LoVo (cell line): ENCODE results near the gene CANT1.
"Not testable (repeated sequence)": the region's sequence is repeated elsewhere in the genome, so short reads cannot be mapped to it uniquely, and the experiment has no call there.

Source experiments
- DNase-seq: peaks from one replicate; pipeline ENCODE4 v3.0.0-alpha.2; 2016; ENCODE audit warnings: low spot score

CANT1 gene

DNA sequence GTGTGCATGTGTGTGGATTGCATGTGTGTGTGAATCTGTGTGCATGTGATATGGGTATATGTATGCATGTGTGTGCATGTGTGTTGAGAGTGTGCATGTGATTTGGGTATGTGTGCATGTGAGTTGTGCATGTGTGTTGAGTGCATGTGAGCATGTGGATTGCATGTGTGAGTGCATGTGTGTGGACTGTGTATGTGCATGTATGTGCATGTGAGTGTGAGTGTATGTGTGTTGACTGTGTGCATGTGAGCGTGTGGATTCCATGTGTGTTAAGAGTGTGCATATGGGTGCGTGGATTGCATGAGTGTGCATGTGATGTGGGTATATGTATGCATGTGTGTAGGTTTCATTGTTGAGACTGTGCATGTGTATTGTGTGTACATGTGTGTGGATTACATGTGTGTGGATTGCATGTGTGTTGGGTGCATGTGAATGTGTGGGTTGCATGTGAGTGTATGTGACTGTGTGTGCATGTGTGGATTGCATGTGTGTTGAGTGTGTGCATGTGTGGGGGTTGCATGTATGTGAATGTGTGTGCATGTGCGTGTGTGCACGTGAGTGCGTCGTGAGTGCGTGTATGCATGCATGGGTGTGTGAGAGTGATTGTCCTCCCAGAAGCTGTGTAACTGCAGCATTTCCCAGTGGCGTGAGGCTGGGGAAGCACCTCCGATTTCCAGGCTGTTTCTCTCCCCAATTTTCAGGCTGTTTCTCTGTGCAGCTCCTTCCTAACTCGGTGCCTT is 33.8 kb upstream of the CANT1 start:
- no peak for DNase-seq

DNA sequence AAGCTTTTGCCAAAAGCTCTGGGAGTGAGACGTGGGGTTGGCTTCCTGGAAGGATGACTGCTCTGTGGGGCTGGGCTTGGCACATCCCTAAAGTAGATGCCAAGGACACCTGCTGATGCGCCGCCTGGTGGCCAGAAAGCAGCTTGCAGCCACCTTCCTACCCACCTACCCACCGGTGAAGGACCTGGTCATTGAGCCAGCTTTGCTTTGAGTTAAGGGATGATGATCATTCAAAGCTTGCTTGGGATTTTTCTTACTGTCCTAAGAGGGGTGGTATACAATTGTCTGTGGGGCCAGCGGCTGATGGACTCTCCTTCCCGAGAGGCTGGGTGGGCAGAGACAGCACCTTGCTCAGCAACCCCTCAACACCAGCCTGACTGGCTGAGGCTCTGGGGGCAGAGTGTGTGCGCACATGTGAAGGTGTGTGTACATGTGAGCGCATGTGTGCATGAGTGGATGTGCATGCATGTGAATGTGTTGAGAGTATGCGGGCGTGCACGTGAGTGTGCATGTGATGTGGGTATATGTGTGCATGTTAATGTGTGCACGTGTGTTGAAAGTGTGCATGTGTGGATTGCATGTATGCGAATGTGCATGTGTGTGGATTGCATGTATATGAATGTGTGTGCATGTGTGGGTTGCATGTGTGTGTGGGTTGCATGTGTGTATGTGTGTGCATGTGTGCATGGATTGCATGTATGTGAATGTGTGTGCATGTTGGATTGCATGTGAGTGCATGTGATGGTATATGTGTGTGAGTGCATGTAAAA is 33.0 kb upstream of the CANT1 start:
- DNase-seq, result peak; percentile 79

DNA sequence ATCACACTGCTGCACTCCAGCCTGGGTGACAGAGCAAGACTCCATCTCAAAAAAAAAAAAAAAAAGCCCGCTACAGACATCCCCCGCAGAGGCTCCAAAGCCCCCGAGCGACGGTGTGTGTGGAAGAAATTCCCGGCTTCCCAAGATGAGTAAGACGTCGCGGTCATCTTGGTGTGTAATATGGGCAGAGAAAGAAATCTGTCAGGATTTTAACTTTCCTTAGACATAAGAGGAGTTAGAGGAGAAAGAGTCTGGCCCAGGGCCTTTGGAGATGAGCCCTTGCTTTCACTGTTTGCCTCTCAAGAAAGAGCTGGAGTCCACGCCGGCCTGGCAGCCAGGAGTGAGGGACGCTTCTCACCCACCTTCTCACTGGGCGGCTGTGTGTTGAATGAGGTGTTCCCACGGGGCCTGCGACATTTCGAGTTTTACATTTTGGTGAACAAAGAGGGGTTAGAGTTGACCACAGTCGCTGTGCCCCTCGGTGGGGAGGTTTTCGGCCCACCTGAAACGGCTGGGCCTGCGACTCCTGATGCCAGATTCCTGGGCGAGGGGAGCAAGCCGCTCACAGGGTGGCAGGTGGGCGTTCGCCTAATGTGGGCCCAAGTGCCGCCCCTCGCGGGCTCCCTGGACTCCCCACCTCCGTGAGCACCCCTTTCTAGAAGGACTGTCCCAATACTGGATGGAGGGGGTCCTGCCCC is 32.3 kb upstream of the CANT1 start:
- DNase-seq, result no peak

DNA sequence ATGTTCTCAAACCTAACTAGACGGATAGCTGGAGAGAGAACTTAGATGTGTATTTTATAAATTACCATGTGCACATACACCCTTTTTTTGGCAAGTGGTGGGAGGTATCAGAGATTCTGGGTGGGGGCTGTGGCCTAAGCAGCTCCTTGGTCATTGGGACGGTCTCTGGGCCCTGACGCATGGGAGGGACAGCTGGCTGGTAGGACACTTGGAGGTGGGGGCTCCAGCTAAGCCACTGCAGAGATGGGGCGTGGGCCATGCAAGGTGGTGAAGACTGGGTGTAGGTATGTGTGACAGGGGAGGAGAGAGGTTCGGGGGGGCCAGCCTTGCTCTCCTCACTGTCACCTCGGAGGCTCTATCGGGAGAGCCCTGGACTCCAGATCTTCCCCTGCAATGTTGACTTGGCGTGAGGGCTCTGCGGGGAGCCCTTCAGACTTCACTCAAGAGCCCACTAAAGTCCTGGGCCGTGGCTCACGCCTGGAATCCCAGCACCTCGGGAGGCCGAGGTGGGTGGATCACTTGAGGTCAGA is 31.5 kb upstream of the CANT1 start:
- no peak for DNase-seq

DNA sequence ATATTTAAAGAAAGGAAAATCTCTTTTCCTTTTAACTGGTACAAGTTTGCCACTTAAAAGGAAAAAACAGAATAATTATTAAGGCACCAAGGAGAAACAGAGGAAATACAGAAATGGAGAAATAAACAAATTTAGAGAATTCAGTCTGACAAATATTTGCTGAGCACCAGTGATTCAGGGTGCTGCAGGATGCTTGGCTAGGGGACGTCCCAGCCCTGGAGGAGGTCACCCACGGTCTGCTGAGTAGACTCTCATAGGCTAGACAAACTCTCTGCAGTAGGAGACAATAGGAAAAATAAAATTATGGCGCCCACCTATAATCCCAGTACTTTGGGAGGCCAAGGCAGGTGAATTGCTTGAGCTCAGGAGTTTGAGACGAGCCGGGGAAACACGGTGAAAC is 30.3 kb upstream of the CANT1 start:
- no peak for DNase-seq

DNA sequence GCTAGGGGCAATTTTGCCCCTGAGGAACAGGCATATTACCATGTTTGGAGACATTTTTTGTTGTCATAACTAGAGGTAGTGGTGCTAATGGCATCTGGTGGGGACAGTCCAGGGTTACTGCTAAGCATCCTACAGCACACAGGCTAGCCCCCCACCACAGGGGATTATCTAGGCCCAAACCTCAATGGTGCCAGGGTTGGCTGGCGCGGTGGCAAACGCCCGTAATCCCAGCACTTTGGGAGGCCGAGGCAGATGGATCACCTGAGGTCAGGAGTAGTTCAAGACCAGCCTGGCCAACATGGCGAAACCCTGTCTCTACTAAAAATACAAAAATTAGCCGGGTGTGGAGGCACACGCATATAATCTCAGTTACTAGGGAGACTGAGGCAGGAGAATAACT is 29.6 kb upstream of the CANT1 start:
- DNase-seq, result no peak

DNA sequence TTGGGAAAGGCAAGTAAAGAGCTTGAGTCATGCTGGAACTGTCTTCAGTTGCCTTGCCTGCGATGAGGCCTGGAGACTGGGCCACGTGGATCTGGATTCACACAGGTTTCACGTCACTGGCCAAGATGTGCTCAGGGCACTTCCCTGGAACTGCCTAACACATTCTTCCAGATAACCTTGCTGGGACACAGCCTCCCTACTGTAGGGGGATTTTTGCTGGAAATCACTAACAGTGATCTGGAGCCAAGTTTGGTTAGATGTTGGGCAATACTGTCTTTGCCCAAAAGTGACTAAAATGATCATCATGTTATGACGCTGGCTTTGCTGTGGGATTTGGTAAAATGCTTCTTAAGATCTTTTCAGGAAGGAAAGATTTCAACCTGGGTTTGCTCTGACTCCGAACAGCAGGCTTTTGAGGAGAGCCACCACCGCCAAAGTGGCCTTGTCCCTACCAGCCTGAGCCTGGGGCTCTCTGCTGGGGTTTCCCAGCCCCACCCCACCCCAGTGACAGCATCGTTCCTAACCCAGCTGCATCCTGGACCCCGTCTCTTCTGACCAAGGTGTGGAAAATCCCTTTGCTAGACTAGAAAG is 29.1 kb upstream of the CANT1 start:
- DNase-seq, result no peak

DNA sequence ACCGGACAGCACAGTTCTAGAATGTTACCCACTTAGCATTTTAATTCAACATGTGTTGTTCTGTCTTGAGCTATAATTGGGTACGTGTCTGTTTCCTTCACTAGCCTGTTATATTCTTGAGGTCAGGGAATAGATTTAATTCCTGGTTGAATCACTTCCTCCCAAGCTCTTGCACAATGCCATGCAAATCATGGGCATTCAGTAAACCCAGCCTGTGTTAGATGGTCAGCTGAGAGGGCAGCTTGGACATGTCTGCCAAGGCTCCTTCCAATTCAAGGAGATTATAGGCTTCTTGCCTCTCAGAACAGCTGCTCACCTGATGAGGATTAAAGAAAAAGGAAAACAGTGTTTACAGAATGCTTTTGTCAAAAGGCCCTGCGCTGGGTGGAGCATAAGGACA is 27.0 kb upstream of the CANT1 start:
- peak; percentile 42 for DNase-seq

DNA sequence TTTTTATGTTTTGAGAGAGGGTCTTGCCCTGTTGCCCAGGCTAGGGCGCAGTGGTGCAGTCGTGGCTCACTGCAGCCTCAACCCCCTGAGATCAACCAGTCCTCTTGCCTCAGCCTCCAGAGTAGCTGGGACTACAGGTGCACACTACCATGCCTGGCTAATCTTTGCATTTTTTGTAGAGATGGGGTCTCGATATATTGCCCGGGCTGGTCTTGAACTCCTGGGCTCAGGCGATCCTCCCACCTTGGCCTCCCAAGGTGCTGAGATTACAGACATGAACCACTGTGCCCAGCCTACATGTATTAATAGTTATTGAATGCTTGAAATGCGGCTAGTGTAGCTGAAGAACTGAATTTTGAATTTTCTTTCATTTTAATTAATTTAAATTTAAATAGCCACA is 26.6 kb upstream of the CANT1 start:
- DNase-seq, result no peak

DNA sequence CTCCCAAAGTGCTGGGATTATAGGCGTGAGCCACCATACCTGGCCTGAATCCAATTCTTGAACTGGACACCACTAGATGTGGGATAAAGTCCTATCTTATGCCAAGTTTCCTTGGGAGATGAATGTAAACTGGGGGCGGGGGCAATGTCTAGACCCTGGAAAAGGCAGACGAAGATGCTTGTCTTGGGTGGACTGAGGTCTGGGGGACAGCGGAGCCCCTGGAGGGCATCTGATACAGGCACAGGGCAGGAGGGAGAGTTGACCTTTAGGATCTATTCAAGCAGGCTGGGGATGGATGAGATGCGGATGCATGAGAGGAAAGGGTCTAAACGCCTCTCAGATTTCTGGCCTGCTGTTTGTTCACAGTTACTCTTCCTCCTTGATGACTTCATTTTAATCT is 26.1 kb upstream of the CANT1 start:
- no peak for DNase-seq

DNA sequence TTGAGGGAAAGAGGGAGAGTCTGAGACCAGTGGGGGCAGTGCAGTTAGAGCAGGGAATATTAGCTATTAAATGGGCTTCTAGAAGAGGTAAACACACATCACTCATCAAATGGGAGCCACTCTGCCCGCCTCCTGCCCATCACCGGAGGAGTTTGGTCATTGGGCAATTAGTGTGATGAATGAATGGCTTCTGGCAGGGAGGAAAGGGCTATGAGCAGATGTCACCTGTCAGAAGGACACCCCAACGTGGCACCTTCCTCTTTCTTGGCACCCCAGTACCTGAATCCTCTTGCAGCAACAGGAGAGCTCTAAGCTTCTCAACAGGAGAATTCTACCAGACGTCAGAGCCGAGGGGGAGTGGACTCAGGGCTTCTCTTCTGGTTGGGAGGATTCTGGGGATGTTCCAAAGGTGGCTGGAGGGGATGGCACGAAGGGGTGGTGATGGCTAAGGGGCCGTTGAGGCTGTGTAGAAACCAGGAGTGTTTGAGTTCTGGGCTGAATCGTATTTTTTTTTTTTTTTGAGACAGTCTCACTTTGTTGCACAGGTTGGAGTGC is 25.4 kb upstream of the CANT1 start:
- DNase-seq, result no peak

DNA sequence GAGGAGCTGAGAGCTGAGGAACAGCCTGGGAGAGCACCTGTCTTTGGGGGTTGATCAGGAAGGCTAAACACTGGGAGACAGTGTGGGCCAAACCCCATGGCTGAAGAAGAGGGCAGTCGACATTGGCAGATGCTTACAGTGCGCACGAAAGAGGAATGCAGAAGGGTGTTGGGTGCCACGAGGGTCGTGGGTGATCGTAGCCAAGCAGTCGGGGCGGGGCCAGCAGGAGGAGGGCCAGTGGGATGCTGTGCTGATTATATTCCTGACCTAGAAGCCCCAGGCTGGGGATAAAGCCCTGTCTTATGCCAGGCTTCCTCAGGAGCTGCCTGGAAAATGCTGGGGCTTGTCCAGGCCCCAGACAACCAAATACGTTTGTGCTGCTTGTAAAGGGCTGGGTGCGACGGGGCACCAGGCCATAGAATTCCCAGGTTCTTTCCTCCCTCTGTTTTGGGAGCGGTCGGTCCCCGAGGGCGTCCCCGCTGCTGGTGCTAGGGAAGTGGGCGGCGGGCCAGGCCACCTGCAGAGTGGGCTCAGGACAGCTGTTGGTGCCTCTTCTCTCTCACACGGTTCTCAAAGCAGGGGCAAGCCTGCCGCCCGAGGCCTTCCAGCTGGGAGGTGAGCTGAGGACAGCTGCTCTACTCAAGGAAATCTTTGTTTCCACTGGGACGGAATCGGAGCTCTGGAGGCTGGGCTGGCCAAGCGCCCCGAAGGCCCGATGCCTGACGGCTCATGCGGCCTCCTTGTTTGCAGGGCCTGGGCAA is 24.4 kb upstream of the CANT1 start:
- DNase-seq, result no peak

DNA sequence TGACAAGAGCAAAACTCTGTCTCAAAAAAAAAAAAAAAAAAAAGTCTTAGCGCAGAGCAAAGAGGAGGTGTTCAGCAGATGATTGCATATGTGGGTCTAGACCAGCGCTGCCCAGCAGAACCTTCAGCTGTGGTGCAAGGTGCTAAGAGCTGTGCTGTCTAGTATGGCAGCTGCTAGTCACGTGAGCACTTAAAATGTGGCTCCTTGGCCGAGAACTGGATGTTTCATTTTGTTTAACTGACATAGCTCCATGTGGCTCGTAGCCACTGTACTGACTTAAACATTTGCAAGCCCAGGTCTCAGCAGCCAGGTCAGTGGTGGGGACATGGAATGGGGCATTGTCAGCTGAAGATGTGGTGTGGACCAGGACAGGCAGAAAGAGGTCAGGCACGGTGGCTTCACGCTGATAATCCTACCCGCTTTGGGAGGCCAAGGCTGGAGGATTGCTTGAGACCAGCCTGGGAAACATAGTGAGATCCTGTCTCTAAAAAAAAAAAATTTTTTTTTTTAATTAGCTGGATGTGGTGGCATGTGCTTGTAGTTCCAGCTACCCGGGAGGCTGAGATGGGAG is 23.6 kb upstream of the CANT1 start:
- no peak for DNase-seq

DNA sequence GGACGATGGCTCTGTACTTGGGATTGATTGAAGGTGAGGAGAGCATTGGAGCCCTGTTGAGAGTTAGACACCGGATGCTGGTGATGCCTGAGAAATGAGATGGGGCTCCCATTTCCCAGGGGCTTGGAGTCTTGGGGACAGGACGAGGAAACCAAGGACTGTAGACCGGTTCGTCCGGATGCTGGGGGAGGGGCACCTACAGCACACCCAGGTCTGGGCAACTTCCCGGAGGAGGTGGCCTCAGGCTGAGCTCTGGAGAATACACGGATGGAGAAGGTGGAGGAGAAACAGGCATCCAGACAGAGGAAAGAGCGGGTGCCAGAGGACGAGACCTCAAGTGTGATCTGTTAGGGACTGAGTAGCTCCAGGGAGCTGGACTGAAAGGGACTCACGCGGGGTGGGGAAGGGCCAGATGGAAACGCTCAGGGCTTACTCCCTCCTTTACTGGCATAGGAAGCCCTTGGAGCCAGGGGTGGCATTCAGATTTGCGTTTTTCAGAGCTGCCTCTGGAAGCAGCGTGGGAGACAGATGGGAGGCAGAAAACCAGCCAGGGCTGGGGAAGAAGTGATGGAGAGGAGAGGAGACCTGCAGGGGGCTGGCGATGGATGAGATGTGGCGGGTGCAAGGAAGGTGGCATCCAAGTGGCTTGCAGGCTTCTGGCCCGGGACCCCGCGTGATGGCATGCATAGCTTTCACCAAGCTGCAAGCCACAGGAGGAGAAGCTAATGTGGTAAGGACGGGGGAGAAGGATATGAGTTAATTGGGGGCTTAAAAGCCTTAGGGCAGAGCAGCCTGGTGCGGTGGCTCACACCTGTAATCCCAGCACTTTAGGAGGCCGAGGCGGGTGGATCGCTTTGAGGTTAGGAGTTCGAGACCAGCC is 22.7 kb upstream of the CANT1 start:
- no peak for DNase-seq

DNA sequence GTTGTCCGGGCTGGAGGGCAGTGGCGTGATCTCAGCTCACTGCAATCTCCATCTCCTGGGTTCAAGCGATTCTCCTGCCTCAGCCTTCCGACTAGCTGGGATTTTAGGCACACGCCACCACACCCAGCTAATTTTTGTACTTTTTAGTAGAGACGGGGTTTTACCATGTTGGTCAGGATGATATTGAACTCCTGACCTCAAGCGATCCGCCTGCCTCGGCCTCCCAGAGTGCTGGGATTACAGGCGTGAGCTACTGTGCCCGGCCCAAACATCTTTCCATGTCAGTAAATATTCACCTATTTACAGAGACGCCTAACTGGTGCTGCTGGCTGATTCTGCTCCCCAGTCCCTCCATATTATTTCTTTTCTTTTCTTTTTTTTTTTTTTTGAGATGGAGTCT is 21.1 kb upstream of the CANT1 start:
- DNase-seq, result not testable (repeated sequence)

DNA sequence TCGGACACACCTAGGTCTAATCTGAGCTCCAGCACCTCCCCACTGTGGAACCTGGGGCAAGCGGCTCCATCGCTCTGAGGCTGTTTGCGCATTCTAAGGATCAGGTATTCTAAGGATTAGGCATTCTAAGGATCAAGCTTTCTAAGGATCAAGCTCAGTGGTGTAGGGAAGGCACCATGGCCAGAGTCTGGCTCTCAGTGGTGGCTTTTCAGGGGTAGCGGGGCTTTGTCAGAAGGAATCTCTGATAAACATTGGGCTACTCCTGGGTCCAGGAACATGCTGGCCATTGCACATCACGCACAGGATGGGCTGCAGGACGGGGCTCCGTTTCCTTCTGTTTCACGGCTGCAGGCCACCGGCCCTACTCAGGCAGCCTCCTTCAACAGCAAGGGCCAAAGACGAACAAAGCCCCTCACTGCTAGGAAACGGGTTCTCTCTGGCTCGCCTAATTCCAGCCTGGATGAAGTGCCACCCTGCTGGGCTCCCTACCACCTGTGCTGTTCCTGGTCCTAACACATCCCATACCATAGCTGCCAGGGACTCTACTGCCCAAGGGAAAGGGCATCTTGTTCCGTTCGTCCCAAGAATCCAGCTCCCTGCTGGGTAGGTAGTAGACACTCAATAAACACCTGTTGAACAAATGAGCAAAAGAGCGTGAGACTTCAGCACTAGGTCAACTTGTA is 19.9 kb upstream of the CANT1 start:
- DNase-seq, result no peak

DNA sequence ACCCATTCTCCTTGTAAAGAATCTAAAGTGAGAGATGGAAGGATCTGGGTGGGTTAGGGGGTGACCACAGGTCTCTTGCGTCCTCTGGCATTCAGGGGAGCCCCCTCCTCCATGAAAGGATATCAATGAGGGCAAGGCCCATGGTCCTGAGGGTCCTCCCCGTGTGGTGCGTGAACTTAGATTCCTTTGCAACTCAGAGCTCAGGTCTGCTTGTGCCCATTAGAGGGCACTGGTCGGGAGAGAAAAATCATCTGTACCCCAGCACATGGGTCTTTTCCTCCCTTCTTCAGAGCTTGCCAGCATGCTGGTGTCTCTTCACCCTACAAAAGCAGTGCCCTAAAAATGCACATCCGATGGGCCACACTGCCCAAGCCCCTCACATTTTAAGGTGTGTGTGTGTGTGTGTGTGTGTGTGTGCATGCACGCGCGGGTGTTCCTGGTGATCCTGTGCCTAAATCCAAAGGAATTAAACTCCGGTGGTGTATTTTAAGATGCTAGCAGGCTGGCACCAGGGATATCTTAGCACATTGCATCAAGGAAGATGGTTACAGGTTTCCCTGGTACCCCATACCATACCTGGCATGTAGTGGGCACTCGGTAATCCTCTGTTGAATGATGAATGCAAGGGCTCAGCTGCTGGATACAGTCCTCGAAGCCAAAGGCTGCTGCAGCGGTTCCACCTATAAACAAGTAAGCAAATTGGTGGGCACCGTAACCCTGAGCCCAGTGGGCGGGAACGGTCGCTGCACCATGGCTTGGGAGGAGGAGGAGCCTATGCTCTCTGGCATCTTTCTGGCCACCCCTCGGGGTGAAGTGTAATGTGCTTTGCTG is 19.1 kb upstream of the CANT1 start:
- no peak for DNase-seq

DNA sequence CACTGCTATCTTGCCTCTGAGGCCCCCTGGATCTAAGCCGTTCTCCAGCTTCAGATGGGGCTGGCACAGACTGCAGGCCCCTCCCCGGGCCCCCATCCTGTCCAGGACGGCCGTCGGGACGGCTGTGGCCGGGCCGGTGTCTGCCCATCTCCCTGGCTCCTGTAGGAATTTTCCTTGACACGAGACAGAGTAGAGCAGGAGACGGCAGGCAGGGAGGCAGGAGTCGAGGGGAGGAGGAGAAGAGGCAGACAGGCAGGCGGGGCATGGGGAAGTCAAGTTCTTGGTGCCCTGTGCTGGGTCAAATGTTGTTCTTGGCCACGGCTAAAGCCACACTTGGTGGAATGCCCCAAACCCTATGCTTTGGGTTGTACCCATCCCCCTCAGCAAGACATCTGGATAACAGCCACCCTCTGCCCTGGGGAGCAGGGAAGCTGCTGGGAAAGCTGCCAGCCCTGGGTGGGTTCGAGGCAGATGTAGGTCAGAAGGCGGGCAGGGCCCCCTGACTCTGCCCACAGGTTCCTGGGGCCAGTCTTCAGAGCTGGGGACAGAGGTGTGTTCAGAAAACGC is 18.4 kb upstream of the CANT1 start:
- peak; percentile 37 for DNase-seq
